GM23338 (cell line): ENCODE results near the gene ATG7. TPM values are rescaled to one million over a fixed set of nuclear protein-coding genes. Genes with fewer than 3 reads are reported as not detected.

Experiments used
- ATAC-seq: fragments of 200-7000 bp; cut with Tn5 transposase; 3 replicates; pipeline ENCODE4 v1.9.1; 2020
- DNase-seq: peaks from one replicate; pipeline ENCODE4 v3.0.0-alpha.2; 2015; ENCODE audit warnings: low spot score
- H2AFZ ChIP-seq: fragments of 200-600 bp; sonication (generic); 2 replicates; pipeline ENCODE4 v1.8.0; 2016; ENCODE audit warnings: antibody characterized with exemption, mild to moderate bottlenecking, moderate library complexity
- H3F3A ChIP-seq: fragments of 200-600 bp; sonication (generic); replicated peaks from 2 replicates; pipeline ENCODE4 v1.8.0; 2017; ENCODE audit warnings: antibody characterized with exemption, mixed run types, low read depth
- H3K27ac ChIP-seq: fragments of 200-600 bp; sonication (generic); 2 replicates; pipeline ENCODE4 v1.6.1; 2016; ENCODE audit warnings: low read depth
- H3K27me3 ChIP-seq: fragments of 200-600 bp; sonication (generic); 2 replicates; pipeline ENCODE4 v1.8.0; 2016; ENCODE audit warnings: mild to moderate bottlenecking, mixed run types, moderate library complexity; ENCODE audit not compliant: insufficient read depth
- H3K36me3 ChIP-seq: fragments of 200-600 bp; sonication (generic); 2 replicates; pipeline ENCODE4 v1.8.0; 2016; ENCODE audit warnings: mild to moderate bottlenecking; ENCODE audit not compliant: insufficient read depth
- H3K4me1 ChIP-seq: fragments of 200-600 bp; sonication (generic); 2 replicates; pipeline ENCODE4 v1.8.0; 2016; ENCODE audit warnings: mild to moderate bottlenecking, moderate library complexity; ENCODE audit not compliant: insufficient read depth
- H3K4me2 ChIP-seq: fragments of 200-600 bp; sonication (generic); 2 replicates; pipeline ENCODE4 v1.7.1; 2017; ENCODE audit warnings: mixed run types
- H3K4me3 ChIP-seq: fragments of 200-600 bp; sonication (generic); 2 replicates; pipeline ENCODE4 v1.6.1; 2016; ENCODE audit warnings: mixed run types
- H3K79me2 ChIP-seq: fragments of 200-600 bp; sonication (generic); replicated peaks from 2 replicates; pipeline ENCODE4 v1.8.0; 2017; ENCODE audit warnings: mild to moderate bottlenecking; ENCODE audit not compliant: insufficient read depth
- H3K9me2 ChIP-seq: fragments of 200-600 bp; sonication (generic); 2 replicates; pipeline ENCODE4 v1.8.0; 2017; ENCODE audit not compliant: insufficient read depth
- H4K20me1 ChIP-seq: fragments of 200-600 bp; sonication (generic); replicated peaks from 2 replicates; pipeline ENCODE4 v1.8.0; 2017; ENCODE audit warnings: mild to moderate bottlenecking; ENCODE audit not compliant: insufficient read depth
- H3K27ac Mint-ChIP-seq: 2 replicates; pipeline ENCODE4 v1.8.0; 2020; ENCODE audit warnings: inconsistent platforms, mild to moderate bottlenecking, moderate library complexity, mixed read lengths
- H3K27me3 Mint-ChIP-seq: 3 replicates; pipeline ENCODE4 v1.8.0; 2022; ENCODE audit warnings: low read depth, mild to moderate bottlenecking, moderate library complexity, mixed read lengths, inconsistent platforms; ENCODE audit not compliant: insufficient read depth, poor library complexity
- H3K36me3 Mint-ChIP-seq: 3 replicates; pipeline ENCODE4 v1.8.0; 2021; ENCODE audit warnings: low read depth, mild to moderate bottlenecking, inconsistent platforms, moderate library complexity, mixed read lengths
- H3K4me1 Mint-ChIP-seq: 3 replicates; pipeline ENCODE4 v1.8.0; 2020; ENCODE audit warnings: mild to moderate bottlenecking, inconsistent platforms, mixed read lengths
- H3K4me3 Mint-ChIP-seq: 3 replicates; pipeline ENCODE4 v1.8.0; 2021; ENCODE audit warnings: moderate library complexity, mild to moderate bottlenecking, inconsistent platforms, mixed read lengths
- H3K9me3 Mint-ChIP-seq: 3 replicates; pipeline ENCODE4 v1.8.0; 2020; ENCODE audit warnings: moderate library complexity, mild to moderate bottlenecking, inconsistent platforms, mixed read lengths
- CREB1 ChIP-seq: fragments of 250-450 bp; sonication (Bioruptor Pico); IDR thresholded peaks from 2 replicates; pipeline ENCODE4 v1.5.0; 2020; ENCODE audit warnings: low read depth, mild to moderate bottlenecking, moderate library complexity
- CTCF ChIP-seq, 2 experiments: fragments of 200-600 bp in 1 of 2; sonication (generic) in 1 of 2; conservative IDR thresholded peaks; 2 replicates each; pipeline versions ENCODE4 v1.5.1 to v1.6.1; 2016 to 2017; ENCODE audit warnings: antibody characterized with exemption in 2 of 2, low read depth in 2 of 2, mild to moderate bottlenecking in 2 of 2, moderate library complexity in 1 of 2
- ETS1 ChIP-seq: IDR thresholded peaks from 2 replicates; pipeline ENCODE4 v1.6.1; 2016; ENCODE audit warnings: antibody characterized with exemption
- EZH2 ChIP-seq: fragments of 200-600 bp; sonication (generic); IDR thresholded peaks from one replicate; pipeline ENCODE4 v1.8.0; 2017; ENCODE audit warnings: antibody characterized with exemption, mild to moderate bottlenecking, low read depth; ENCODE audit not compliant: unreplicated experiment
- EZH2phosphoT487 ChIP-seq: fragments of 200-600 bp; sonication (generic); IDR thresholded peaks from one replicate; pipeline ENCODE4 v1.8.1; 2018; ENCODE audit warnings: antibody characterized with exemption; ENCODE audit not compliant: unreplicated experiment
- JUNB ChIP-seq: IDR thresholded peaks from one replicate; pipeline ENCODE4 v1.6.1; 2016; ENCODE audit warnings: antibody characterized with exemption; ENCODE audit not compliant: unreplicated experiment
- NANOG ChIP-seq: IDR thresholded peaks from 2 replicates; pipeline ENCODE4 v1.6.1; 2016; ENCODE audit warnings: antibody characterized with exemption, borderline replicate concordance
- POLR2AphosphoS5 ChIP-seq: IDR thresholded peaks from 2 replicates; pipeline ENCODE4 v1.6.1; 2016; ENCODE audit warnings: antibody characterized with exemption, low read depth
- REST ChIP-seq: IDR thresholded peaks from one replicate; pipeline ENCODE4 v1.6.1; 2018; ENCODE audit warnings: antibody characterized with exemption; ENCODE audit not compliant: unreplicated experiment
- STAT1 ChIP-seq: IDR thresholded peaks from one replicate; pipeline ENCODE4 v1.6.1; 2016; ENCODE audit warnings: antibody characterized with exemption; ENCODE audit not compliant: unreplicated experiment
- ZNF114 ChIP-seq: fragments of 250-450 bp; sonication (Bioruptor Pico); IDR thresholded peaks from 2 replicates; pipeline ENCODE4 v1.5.0; 2020; ENCODE audit warnings: mild to moderate bottlenecking, moderate library complexity
- ZNF331 ChIP-seq: fragments of 250-450 bp; sonication (Bioruptor Pico); IDR thresholded peaks from 2 replicates; pipeline ENCODE4 v1.5.0; 2020; ENCODE audit warnings: low read depth, mild to moderate bottlenecking, moderate library complexity
- ZNF462 ChIP-seq: fragments of 250-450 bp; sonication (Bioruptor Pico); IDR thresholded peaks from 2 replicates; pipeline ENCODE4 v1.5.0; 2020; ENCODE audit warnings: mild to moderate bottlenecking, moderate library complexity
- polyA plus RNA-seq: library from polyadenylated mRNA; unstranded; fragments of >200 nt; fragmentation: Nextera tagmentation; extraction: Ambion mirVana; gene quantifications from 2 replicates; pipeline ENCODE4 v1.2.1, GENCODE V29; 2016
- total RNA-seq: library from RNA; depleted of rRNA; stranded (reverse); fragments of >200 nt; shearing (Covaris generic); gene quantifications from 2 replicates; pipeline ENCODE4 v1.2.3, GENCODE V29; 2014

Gene ATG7
- total and polyA plus RNA-seq, 2 experiments from 2014 or later = 16.2 to 36.7 TPM

- no peak for TF ChIP-seq ZNF114 (CRISPR knock-in tag)
- TF ChIP-seq JUNB = no peak
- TF ChIP-seq EZH2 = no peak
- no peak for TF ChIP-seq STAT1
- TF ChIP-seq CTCF (conservative IDR thresholded peaks at IDR 0.05; ENCODE audit: low read depth in 2 of 2) = no peak
- TF ChIP-seq REST = no peak
- no peak for TF ChIP-seq POLR2AphosphoS5
- TF ChIP-seq NANOG = no peak
- no peak for TF ChIP-seq ZNF331
- TF ChIP-seq ETS1 = no peak
- TF ChIP-seq CREB1 (CRISPR knock-in tag) = no peak
- no peak for TF ChIP-seq ZNF462 (CRISPR knock-in tag)
- no peak for TF ChIP-seq EZH2phosphoT487
- Histone ChIP-seq H4K20me1 (no peaks in the 10 kb centered on the region), H3K27ac (no peak overlapping the region), H3K27me3 (no peaks in the 10 kb centered on the region), H3K4me1 (no peaks in the 10 kb centered on the region), H3K9me2 (no peaks in the 10 kb centered on the region), H2AFZ (no peak overlapping the region), H3K4me2 (no peak overlapping the region), H3K79me2 (no peaks in the 10 kb centered on the region), H3K36me3 (no peaks in the 10 kb centered on the region), H3F3A (no peaks in the 10 kb centered on the region), H3K4me3 (no peak overlapping the region)
- H3K9me3 Mint-ChIP-seq = no peaks in the 10 kb centered on the region
- no peak for DNase-seq
- no peak overlapping the region for H3K4me3 Mint-ChIP-seq
- H3K27ac Mint-ChIP-seq = no peak overlapping the region
- ATAC-seq = no peak
- H3K4me1 Mint-ChIP-seq = peaks cover 7% of the 10 kb centered on the region; the same call in 2 of the 3 replicates
- no peaks in the 10 kb centered on the region for H3K36me3 Mint-ChIP-seq
- peaks cover 3% of the 10 kb centered on the region for H3K27me3 Mint-ChIP-seq
These were observed 250.2 kb downstream of the ATG7 start for GRCh38 chr3:11522398-11522715.
